Measurements from ENCODE around the gene ATP13A4.

Gene ATP13A4

GRCh38 chr3:193400304-193400703 is 154.4 kb downstream of the ATP13A4 start:
- DNase-seq (ENCODE audit: low read depth), result no peak

GRCh38 chr3:193396451-193397244 is 158.0 kb downstream of the ATP13A4 start:
- no peak for DNase-seq (ENCODE audit: low read depth)

GRCh38 chr3:193391902-193392301 is 162.8 kb downstream of the ATP13A4 start:
- no peak for DNase-seq (ENCODE audit: low read depth)

GRCh38 chr3:193389335-193389734 is 165.4 kb downstream of the ATP13A4 start:
- no peak for DNase-seq (ENCODE audit: low read depth)

- DNase-seq (ENCODE audit: low read depth), result no peak
Observed at GRCh38 chr3:193388361-193388760, 166.3 kb downstream of the ATP13A4 start.

- no peak for DNase-seq (ENCODE audit: low read depth)
Observed at GRCh38 chr3:193387596-193387995, 167.1 kb downstream of the ATP13A4 start.

- DNase-seq (ENCODE audit: low read depth), result no peak
Observed at GRCh38 chr3:193378706-193379105, 176.0 kb downstream of the ATP13A4 start, which contains the start of gene ATP13A5. ATP13A5 (minus strand) TSS chr3:193378753; CDS start chr3:193378725, 28 bp downstream.

GRCh38 chr3:193377591-193377990 is 177.1 kb downstream of the ATP13A4 start:
- no peak for DNase-seq (ENCODE audit: low read depth)

- no peak for DNase-seq (ENCODE audit: low read depth)
Observed at GRCh38 chr3:193375614-193376013, 179.1 kb downstream of the ATP13A4 start.

GRCh38 chr3:193372783-193373182 is 181.9 kb downstream of the ATP13A4 start:
- DNase-seq (ENCODE audit: low read depth), result no peak

- DNase-seq (ENCODE audit: low read depth), result no peak
Observed at GRCh38 chr3:193367868-193368267, 186.8 kb downstream of the ATP13A4 start.

- no peak for DNase-seq (ENCODE audit: low read depth)
Observed at GRCh38 chr3:193357291-193357690, 197.4 kb downstream of the ATP13A4 start.

GRCh38 chr3:193354423-193354822 is 200.3 kb downstream of the ATP13A4 start:
- DNase-seq (ENCODE audit: low read depth), result no peak
